NCI-H146 treated with DMSO at 0.1 percent for 48 hours (cell line): ENCODE measurements around the gene OXTR.
"Not testable (repeated sequence)": the region's sequence is repeated elsewhere in the genome, so short reads cannot be mapped to it uniquely, and the experiment has no call there.

Experiments
- DNase-seq: peaks from one replicate; lab custom pipeline; 2025; ENCODE audit not compliant: unreplicated experiment; lab: John Stamatoyannopoulos, UW

Gene OXTR

GRCh38 chr3:8743021-8743601, 26.3 kb downstream of the OXTR start:
- no peak for DNase-seq

GRCh38 chr3:8741581-8742261, 27.7 kb downstream of the OXTR start:
- no peak for DNase-seq

GRCh38 chr3:8739757-8740504, 29.5 kb downstream of the OXTR start:
- DNase-seq: no peak

GRCh38 chr3:8738639-8739038, 30.8 kb downstream of the OXTR start:
- no peak for DNase-seq

GRCh38 chr3:8737823-8738222, 31.6 kb downstream of the OXTR start:
- DNase-seq: no peak

GRCh38 chr3:8737301-8737700, 32.1 kb downstream of the OXTR start:
- no peak for DNase-seq

GRCh38 chr3:8736436-8736835, 33.0 kb downstream of the OXTR start:
- DNase-seq: no peak

- DNase-seq: no peak
These were observed 34.5 kb downstream of the OXTR start for GRCh38 chr3:8734908-8735307.

- no peak for DNase-seq
These were observed 35.1 kb downstream of the OXTR start for GRCh38 chr3:8734137-8734878.

- no peak for DNase-seq
These were observed 35.9 kb downstream of the OXTR start, which contains the start of gene CAV3 for GRCh38 chr3:8733332-8734094. Gene CAV3 (plus strand): TSS chr3:8733802. CDS start chr3:8733877, 75 bp downstream.

GRCh38 chr3:8732413-8732812, 37.0 kb downstream of the OXTR start:
- no peak for DNase-seq

- DNase-seq: no peak
These were observed 38.8 kb downstream of the OXTR start for GRCh38 chr3:8730656-8731055.

- no peak for DNase-seq
These were observed 39.9 kb downstream of the OXTR start for GRCh38 chr3:8729479-8729878.

GRCh38 chr3:8727605-8728512, 41.6 kb downstream of the OXTR start:
- DNase-seq: no peak

GRCh38 chr3:8724108-8724752, 45.2 kb downstream of the OXTR start:
- no peak for DNase-seq

- no peak for DNase-seq
These were observed 45.8 kb downstream of the OXTR start for GRCh38 chr3:8723612-8724011.

- no peak for DNase-seq
These were observed 46.6 kb downstream of the OXTR start for GRCh38 chr3:8722808-8723207.

GRCh38 chr3:8715757-8716156, 53.7 kb downstream of the OXTR start:
- DNase-seq: not testable (repeated sequence)
